ENCODE results near the gene SLCO2A1.

The SLCO2A1 gene

GRCh38 chr3:133899311-133899710, 130.4 kb downstream of the SLCO2A1 start:
- no peak for DNase-seq (ENCODE audit: low read depth in 2 of 2)

GRCh38 chr3:133897547-133897946, 132.2 kb downstream of the SLCO2A1 start:
- DNase-seq (ENCODE audit: low read depth in 2 of 2), result no peak

- no peak for DNase-seq (ENCODE audit: low read depth in 2 of 2)
Measured at GRCh38 chr3:133896002-133896761, 133.5 kb downstream of the SLCO2A1 start.

- DNase-seq (ENCODE audit: low read depth in 2 of 2), result peak in 1 of 2 experiments; percentile 11
Measured at GRCh38 chr3:133895208-133896001, 134.3 kb downstream of the SLCO2A1 start, which contains the start of gene RAB6B. Gene RAB6B (minus strand): TSS chr3:133895882. CDS start chr3:133895466, 416 bp downstream.

GRCh38 chr3:133894353-133895207, 135.1 kb downstream of the SLCO2A1 start:
- DNase-seq (ENCODE audit: low read depth in 2 of 2), result no peak

GRCh38 chr3:133893683-133894352, 135.9 kb downstream of the SLCO2A1 start:
- no peak for DNase-seq (ENCODE audit: low read depth in 2 of 2)

GRCh38 chr3:133892541-133893231, 137.0 kb downstream of the SLCO2A1 start:
- no peak for DNase-seq (ENCODE audit: low read depth in 2 of 2)

- DNase-seq (ENCODE audit: low read depth in 2 of 2), result no peak
Measured at GRCh38 chr3:133891662-133892378, 137.9 kb downstream of the SLCO2A1 start.

GRCh38 chr3:133890972-133891644, 138.6 kb downstream of the SLCO2A1 start:
- DNase-seq (ENCODE audit: low read depth in 2 of 2), result no peak

- DNase-seq (ENCODE audit: low read depth in 2 of 2), result no peak
Measured at GRCh38 chr3:133890037-133890436, 139.7 kb downstream of the SLCO2A1 start.

GRCh38 chr3:133888726-133889340, 140.9 kb downstream of the SLCO2A1 start:
- no peak for DNase-seq (ENCODE audit: low read depth in 2 of 2)

- no peak for DNase-seq (ENCODE audit: low read depth in 2 of 2)
Measured at GRCh38 chr3:133887803-133888703, 141.7 kb downstream of the SLCO2A1 start.

GRCh38 chr3:133887074-133887802, 142.5 kb downstream of the SLCO2A1 start:
- DNase-seq (ENCODE audit: low read depth in 2 of 2), result no peak

- no peak for DNase-seq (ENCODE audit: low read depth in 2 of 2)
Measured at GRCh38 chr3:133886031-133886722, 143.5 kb downstream of the SLCO2A1 start.

- no peak for DNase-seq (ENCODE audit: low read depth in 2 of 2)
Measured at GRCh38 chr3:133884887-133885711, 144.6 kb downstream of the SLCO2A1 start.
